ENCODE data around the gene ZNF883. TPM values are rescaled to one million over a fixed set of nuclear protein-coding genes. Genes with fewer than 3 reads are reported as not detected.

Gene ZNF883
- polyA plus RNA-seq, 1 of the 3 experiments (the other 2 are of a cell fraction): 2.0 TPM

DNA sequence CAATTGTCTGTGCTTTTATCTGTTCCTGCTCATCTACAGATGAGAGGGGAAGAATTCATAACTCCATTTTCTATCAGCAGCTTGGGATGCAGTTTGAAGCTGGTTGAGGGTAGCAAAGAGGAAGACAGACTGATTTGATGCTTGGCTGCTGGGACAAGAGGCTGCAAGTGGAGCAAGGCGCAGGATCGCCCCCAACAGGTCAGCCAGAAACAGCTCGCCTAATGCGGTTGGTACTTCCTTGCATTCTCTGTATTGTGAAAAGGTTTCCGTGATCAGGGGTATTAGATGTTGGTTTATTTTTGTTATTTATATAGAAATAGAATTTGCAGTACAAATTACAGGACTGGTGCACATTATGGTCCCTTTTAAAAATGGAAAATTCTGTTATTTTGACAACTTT, 40.6 kb downstream of the ZNF883 start (continued):
- no peak for TF ChIP-seq TEAD4 (IDR thresholded peaks at IDR 0.05; ENCODE audit: borderline replicate concordance, insufficient read depth)
- TF ChIP-seq YY1 (IDR thresholded peaks at IDR 0.05; ENCODE audit: low read depth): no peak

GRCh38 chr9:112970939-112971338, 41.1 kb downstream of the ZNF883 start:
- Histone ChIP-seq H3K36me3 (replicated peaks in 1 of 2; ENCODE audit: control insufficient read depth in 1 of 2, insufficient read depth in 2 of 2, low read length in 1 of 2) (no peaks in the 10 kb centered on the region), H3K9me3 (no peaks in the 10 kb centered on the region), H3K27me3 (ENCODE audit: insufficient read depth) (no peaks in the 10 kb centered on the region; the same call in 1 of the 2 replicates), H3K9me2 (no peaks in the 10 kb centered on the region), H4K20me1 (ENCODE audit: insufficient read depth) (no peaks in the 10 kb centered on the region), H3K9ac (no peak overlapping the region), H3K79me2 (ENCODE audit: insufficient read depth) (no peaks in the 10 kb centered on the region), H3K4me2 (no peak overlapping the region), H2AFZ (ENCODE audit: low read depth) (no peak overlapping the region), H3K4me1 (ENCODE audit: control insufficient read depth in 1 of 2, insufficient read depth in 2 of 2, low read depth in 1 of 2, low read length in 1 of 2) (no peaks in the 10 kb centered on the region), H3K27ac (ENCODE audit: low read depth in 2 of 2, low read length in 1 of 2) (no peak overlapping the region), H3K4me3 (ENCODE audit: low read depth in 2 of 2, low read length in 1 of 2) (no peak overlapping the region), H3F3A (replicated peaks; ENCODE audit: insufficient read depth) (no peaks in the 10 kb centered on the region)
- 19% methylated on average over 6 of the region's 6 CpGs for WGBS (ENCODE audit: low lambda C conversion rate)
- peak; percentile 57 for TF ChIP-seq RAD21 (IDR thresholded peaks at IDR 0.05; ENCODE audit: low read length)
- no peak for TF ChIP-seq ZBTB33 (IDR thresholded peaks at IDR 0.05; ENCODE audit: borderline replicate concordance, low read depth)
- TF ChIP-seq SMC3 (IDR thresholded peaks at IDR 0.05; ENCODE audit: low read depth, low read length): peak; percentile 22
- TF ChIP-seq EP300 (IDR thresholded peaks at IDR 0.05; ENCODE audit: borderline replicate concordance in 1 of 2, low read depth in 1 of 2, low read length in 1 of 2): no peak
- TF ChIP-seq CTCF (IDR thresholded peaks at IDR 0.05): peak; percentile 22; the same call in 1 of the 2 replicates
- POLR2A ChIA-PET: no interaction called here
- peak; percentile 26 for DNase-seq
- CTCF ChIA-PET: interaction anchor here (0.7 to 3.2 kb wide), 26 partner anchors 9 to 483 kb away, joined by 3 to 21 read pairs (median 4); no protein-coding TSS in a partner anchor

- Histone ChIP-seq H3K9me3 (no peaks in the 10 kb centered on the region), H3K9ac (no peak overlapping the region), H3K4me1 (ENCODE audit: control insufficient read depth in 1 of 2, insufficient read depth in 2 of 2, low read depth in 1 of 2, low read length in 1 of 2) (no peaks in the 10 kb centered on the region), H3K4me3 (ENCODE audit: low read depth in 2 of 2, low read length in 1 of 2) (no peak overlapping the region), H3K9me2 (no peaks in the 10 kb centered on the region), H3K27me3 (ENCODE audit: insufficient read depth) (no peaks in the 10 kb centered on the region; the same call in 1 of the 2 replicates), H4K20me1 (ENCODE audit: insufficient read depth) (no peaks in the 10 kb centered on the region), H3F3A (replicated peaks; ENCODE audit: insufficient read depth) (no peaks in the 10 kb centered on the region), H3K36me3 (replicated peaks in 1 of 2; ENCODE audit: control insufficient read depth in 1 of 2, insufficient read depth in 2 of 2, low read length in 1 of 2) (no peaks in the 10 kb centered on the region), H3K4me2 (no peak overlapping the region), H3K27ac (ENCODE audit: low read depth in 2 of 2, low read length in 1 of 2) (no peak overlapping the region), H2AFZ (ENCODE audit: low read depth) (no peak overlapping the region), H3K79me2 (ENCODE audit: insufficient read depth) (no peaks in the 10 kb centered on the region)
- ChIA-PET POLR2A (no interaction called here), CTCF (interaction anchor here (0.8 to 3.2 kb wide), 8 partner anchors 11 to 284 kb away, joined by 3 to 21 read pairs (median 4); no protein-coding TSS in a partner anchor)
- no peak for DNase-seq
- WGBS (ENCODE audit: low lambda C conversion rate): 29% methylated on average over 4 of the region's 4 CpGs
- TF ChIP-seq FOSL2 (IDR thresholded peaks at IDR 0.05; ENCODE audit: borderline replicate concordance, low read depth) (no peak), YY1 (IDR thresholded peaks at IDR 0.05; ENCODE audit: low read depth) (no peak), USF2 (IDR thresholded peaks at IDR 0.05; ENCODE audit: borderline replicate concordance, low read depth, low read length) (no peak), EP300 (IDR thresholded peaks at IDR 0.05; ENCODE audit: borderline replicate concordance in 1 of 2, low read depth in 1 of 2, low read length in 1 of 2) (no peak), ZBTB33 (IDR thresholded peaks at IDR 0.05; ENCODE audit: borderline replicate concordance, low read depth) (no peak), RAD21 (IDR thresholded peaks at IDR 0.05; ENCODE audit: low read length) (no peak), GATA2 (CRISPR knock-in tag; IDR thresholded peaks at IDR 0.05) (no peak), JUND (IDR thresholded peaks at IDR 0.05) (no peak)
- TF ChIP-seq, protein P1, sequence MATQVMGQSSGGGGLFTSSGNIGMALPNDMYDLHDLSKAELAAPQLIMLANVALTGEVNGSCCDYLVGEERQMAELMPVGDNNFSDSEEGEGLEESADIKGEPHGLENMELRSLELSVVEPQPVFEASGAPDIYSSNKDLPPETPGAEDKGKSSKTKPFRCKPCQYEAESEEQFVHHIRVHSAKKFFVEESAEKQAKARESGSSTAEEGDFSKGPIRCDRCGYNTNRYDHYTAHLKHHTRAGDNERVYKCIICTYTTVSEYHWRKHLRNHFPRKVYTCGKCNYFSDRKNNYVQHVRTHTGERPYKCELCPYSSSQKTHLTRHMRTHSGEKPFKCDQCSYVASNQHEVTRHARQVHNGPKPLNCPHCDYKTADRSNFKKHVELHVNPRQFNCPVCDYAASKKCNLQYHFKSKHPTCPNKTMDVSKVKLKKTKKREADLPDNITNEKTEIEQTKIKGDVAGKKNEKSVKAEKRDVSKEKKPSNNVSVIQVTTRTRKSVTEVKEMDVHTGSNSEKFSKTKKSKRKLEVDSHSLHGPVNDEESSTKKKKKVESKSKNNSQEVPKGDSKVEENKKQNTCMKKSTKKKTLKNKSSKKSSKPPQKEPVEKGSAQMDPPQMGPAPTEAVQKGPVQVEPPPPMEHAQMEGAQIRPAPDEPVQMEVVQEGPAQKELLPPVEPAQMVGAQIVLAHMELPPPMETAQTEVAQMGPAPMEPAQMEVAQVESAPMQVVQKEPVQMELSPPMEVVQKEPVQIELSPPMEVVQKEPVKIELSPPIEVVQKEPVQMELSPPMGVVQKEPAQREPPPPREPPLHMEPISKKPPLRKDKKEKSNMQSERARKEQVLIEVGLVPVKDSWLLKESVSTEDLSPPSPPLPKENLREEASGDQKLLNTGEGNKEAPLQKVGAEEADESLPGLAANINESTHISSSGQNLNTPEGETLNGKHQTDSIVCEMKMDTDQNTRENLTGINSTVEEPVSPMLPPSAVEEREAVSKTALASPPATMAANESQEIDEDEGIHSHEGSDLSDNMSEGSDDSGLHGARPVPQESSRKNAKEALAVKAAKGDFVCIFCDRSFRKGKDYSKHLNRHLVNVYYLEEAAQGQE (IDR thresholded peaks at IDR 0.05; ENCODE audit: low read depth, low read length): no peak
Measured at GRCh38 chr9:112969730-112970129, 42.3 kb downstream of the ZNF883 start.

All from SK-N-SH (cell line).